GM03348 (cell line): ENCODE measurements around the gene TNS4.

Source experiments
- DNase-seq: peaks from one replicate; pipeline ENCODE4 v3.0.0; 2012; ENCODE audit warnings: low spot score

Gene TNS4

GRCh38 chr17:40456396-40456951 is 44.9 kb downstream of the TNS4 start:
- DNase-seq = no peak

DNA sequence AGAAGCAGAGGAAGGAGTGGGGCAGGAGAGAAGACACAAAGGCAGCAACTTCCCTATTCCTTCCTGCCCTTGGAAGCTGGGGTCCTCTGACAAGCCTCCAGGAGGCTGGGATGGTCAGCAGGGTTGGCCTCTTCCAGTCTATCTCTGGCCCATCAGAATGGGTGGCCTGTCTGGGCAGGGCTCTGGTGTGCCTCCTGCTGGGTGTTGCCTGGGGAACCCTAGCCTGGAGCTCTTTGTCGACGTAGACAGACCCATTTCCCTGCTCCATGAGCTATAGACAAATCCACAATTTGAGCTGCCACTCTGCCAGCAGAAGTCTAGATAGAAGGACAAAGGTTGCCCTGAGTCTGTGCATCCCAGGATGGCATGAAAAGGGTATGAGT is 46.8 kb downstream of the TNS4 start:
- DNase-seq = no peak

- peak; percentile 56 for DNase-seq
Observed at GRCh38 chr17:40453881-40454612, 47.4 kb downstream of the TNS4 start.

DNA sequence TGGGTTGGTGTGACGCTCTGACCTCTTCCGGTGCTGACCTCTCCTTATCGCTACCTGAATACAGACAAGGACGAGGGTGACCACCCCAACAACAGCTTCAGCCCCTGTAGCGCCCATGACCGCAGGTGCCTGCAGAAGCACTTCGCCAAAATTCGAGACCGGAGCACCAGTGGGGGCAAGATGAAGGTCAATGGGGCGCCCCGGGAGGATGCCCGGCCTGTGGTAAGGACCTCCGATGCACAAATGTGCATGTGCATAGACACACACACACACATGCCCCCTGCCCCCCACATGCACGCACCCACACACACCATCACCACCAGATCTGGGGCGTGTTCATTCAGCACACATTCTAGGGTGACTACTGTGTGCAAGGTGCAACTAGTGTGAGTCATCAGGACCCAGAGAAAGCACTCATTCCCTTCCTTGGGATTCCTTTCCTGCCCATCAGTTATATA is 48.5 kb downstream of the TNS4 start:
- no peak for DNase-seq

- peak; percentile 86 for DNase-seq
Observed at GRCh38 chr17:40452216-40452787, 49.1 kb downstream of the TNS4 start.

DNA sequence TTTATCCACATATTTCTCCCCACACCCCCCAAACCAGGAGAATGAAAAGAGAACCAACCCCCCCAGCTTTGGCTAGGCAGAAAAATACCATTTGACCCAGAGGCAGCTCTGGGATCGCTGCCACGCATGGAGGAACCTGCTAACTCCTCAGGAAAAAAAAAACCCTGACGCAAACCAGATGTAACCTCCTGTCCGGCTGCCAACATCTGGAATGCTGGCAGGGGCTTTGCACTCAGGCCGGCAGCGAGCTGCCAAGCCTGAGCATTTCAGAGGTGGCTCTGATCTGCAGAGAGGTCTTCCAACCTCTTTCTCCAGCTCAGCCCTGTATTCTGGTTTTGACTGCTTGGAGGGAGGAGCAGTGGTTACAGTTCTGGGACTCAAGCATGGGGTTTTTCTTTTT is 50.0 kb downstream of the TNS4 start:
- peak; percentile 88 for DNase-seq

DNA sequence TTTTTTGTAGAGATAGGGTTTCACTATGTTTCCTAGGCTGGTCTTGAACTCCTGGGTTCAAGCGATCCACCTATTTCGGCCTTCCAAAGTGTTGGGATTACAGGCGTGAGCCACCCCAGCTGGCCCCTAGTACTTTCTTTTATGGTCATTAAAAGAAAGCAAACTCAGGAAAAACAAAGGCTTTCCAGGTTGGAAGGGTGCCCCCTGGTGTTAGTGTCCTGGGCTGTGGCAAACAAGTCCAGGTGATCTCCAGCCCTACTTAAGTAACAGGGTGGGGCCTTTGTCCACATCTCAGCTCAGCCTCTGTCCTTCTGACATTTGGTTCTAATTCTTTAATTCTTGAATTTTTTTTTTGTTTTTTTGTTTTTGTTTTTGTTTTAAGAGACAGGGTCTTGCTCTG is 51.2 kb downstream of the TNS4 start:
- no peak for DNase-seq

GRCh38 chr17:40448639-40449261 is 52.7 kb downstream of the TNS4 start:
- DNase-seq = no peak

GRCh38 chr17:40448213-40448638 is 53.2 kb downstream of the TNS4 start:
- no peak for DNase-seq

GRCh38 chr17:40447806-40448205 is 53.6 kb downstream of the TNS4 start:
- no peak for DNase-seq

DNA sequence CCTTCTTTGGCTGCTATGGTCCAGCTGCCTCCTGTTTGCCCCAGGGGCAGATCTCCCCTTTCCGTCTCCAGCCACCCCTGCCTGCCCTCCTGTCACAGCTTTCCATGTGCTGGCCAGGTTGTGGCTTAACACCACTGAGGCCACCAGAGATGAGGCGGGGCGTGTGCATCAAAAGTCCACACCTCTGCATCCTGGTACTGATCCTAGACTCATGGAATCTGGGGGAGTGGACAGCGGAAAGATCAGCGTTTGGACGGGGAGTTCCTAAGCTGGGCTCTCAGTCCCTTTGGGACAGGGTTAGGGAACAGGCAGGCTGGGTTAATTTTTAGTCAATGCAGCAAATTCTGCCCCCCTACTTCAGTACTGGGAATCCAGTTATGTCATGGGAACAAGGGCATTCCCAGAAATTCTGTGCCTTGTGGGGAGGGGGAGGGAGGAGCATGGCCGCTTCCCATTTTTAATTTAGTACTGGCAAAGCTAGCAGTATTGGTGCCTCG is 54.2 kb downstream of the TNS4 start:
- DNase-seq = no peak

DNA sequence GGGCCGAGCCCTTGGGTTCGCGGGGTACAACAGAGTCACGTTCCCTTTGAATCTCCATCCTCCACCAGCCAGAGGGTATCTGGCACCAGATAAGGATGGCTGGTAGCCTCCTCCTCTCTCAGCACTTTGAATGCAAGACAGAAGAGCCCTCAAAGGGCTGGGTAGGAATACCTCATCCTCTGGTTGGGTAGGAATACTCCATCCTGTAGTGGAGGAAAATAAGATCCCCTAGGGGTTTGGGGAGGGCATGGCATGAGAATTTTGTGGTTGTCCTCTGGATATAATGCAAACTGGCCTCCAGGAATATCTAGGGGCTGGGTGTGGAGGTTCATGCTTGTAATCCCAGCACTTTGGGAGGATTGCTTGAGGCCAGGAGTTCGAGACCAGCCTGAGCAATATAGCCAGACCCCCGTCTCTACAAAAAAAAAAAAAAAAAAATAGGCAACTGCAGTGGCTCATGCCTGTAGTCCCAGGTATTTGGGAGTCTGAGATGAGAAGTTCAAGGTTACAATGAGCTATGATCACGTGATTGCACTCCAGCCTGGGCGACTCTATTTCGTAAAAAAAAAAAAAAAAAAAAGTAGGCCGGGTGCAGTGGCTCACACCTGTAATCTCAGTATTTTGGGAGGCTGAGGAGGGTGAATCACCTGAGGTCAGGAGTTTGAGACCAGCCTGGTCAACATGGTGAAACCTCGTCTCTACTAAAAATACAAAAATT is 55.5 kb downstream of the TNS4 start:
- DNase-seq = no peak

- no peak for DNase-seq
Observed at GRCh38 chr17:40443988-40444899, 57.2 kb downstream of the TNS4 start.

GRCh38 chr17:40443196-40443987 is 58.0 kb downstream of the TNS4 start, which contains the start of gene IGFBP4:
TSS of gene IGFBP4 (plus strand) at chr17:40443450. CDS start at chr17:40443736, 286 bp downstream.
- DNase-seq = peak; percentile 91

DNA sequence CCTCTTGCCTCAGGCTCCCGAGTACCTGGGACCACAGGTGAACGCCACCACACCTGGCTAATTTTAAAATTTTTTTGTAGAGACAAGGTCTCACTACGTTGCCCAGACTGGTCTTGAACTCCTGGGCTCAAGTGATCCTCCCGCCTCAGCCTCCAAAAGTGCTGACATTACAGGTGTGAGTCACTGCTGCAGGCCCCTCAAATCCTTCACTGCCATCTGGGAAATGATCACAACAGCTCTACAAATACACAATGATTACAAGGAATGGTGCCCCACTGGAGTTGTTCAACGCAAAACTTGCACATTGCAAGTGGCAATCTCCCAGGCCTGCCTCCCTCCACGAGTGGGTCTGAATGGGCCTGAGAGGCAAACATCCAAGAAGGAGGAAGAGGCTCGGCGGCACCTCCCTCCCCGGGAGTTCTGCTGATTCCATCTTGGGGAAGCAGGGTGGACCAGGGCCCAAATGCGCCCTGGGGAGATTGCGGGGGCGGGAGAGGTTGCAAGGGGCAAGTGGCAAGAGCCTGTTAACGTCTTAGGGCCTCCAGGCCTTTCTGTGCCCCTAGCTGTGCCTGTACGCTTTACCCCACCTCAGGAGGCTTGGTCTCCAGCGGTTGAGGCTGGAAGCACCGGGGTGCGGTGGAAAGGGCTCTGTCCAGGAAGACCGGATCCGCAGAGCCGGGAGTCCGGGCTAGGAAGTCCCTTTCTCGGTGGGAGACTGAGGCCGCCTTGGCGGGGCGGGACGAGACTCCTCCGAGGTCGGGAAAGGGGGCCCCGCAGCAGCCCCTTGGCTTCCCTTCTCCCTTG is 58.8 kb downstream of the TNS4 start:
- peak; percentile 60 for DNase-seq

- DNase-seq = no peak
Observed at GRCh38 chr17:40440166-40440565, 61.3 kb downstream of the TNS4 start.

DNA sequence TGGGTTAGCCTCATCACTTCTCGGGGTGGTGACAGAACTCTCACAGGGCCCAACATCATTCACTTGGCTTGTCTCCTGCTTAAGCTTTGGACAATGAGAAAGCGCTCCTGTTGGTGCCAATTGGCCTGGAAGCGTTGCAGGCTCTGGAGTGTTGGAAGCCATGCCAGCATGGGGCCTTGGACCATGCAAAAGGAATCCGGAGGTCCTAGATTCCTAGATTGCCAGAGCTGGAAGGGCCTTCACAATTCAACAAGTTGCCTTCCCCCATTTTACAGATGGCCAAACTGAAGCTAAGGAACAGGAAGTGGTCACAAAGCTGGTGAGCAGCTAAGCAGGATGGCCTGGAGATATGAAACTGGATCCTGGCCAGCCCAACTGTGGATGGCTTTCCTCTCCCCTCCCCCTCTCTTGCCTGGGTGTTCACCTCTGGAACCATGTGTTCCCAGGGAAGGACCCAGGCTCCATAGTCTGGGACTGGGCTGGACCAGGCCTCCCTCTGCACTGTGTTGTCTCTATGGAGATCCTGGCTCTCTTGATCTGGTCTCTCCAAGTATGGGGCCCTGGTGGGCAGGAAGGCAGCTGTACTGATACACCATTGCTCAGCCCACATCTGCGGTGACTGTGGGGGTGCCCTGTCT is 64.2 kb downstream of the TNS4 start:
- DNase-seq = no peak

DNA sequence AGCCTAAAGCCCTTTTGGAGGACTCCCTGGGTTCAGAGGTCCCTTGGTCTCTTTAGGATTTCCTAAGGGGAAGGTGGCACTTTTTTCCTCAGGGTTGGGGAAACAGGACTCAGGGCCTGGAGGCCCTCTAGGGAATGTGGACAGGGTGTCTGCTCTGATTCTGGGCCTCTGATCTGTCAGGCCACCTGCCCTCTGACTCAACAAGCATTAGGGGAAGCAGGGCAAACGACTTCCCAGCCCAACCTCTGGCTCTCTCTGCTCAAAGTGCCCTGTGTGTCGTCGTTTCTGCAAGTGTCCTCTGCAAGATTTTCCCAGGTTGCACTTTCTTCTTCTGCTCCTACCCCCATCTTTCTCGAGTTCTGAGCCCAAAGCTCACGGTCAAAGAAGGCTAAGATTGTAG is 64.8 kb downstream of the TNS4 start:
- DNase-seq = no peak
